ENCODE data around the gene CLPSL1.

Gene CLPSL1

DNA sequence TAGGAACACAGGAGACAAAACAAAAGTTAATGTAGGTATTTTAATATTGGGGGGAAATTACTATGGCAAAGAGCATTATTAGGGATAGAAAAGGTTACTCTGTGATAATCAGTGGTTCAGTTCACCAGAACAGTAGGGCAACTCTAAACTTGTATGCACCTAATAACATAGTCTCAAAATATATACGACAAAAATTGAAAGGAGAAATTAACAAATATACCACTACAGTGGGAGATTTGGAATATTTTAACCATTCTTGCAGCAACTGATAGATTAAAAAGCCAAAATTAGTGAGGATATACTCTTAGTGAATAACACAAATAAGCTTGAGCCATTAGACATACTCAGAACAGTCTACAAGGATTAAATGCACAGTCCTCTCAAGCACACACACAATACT, 32.9 kb upstream of the CLPSL1 start:
- no peak overlapping the region for H3K4me3 ChIP-seq (ENCODE audit: low read depth, low read length)
- TF ChIP-seq, protein P1, sequence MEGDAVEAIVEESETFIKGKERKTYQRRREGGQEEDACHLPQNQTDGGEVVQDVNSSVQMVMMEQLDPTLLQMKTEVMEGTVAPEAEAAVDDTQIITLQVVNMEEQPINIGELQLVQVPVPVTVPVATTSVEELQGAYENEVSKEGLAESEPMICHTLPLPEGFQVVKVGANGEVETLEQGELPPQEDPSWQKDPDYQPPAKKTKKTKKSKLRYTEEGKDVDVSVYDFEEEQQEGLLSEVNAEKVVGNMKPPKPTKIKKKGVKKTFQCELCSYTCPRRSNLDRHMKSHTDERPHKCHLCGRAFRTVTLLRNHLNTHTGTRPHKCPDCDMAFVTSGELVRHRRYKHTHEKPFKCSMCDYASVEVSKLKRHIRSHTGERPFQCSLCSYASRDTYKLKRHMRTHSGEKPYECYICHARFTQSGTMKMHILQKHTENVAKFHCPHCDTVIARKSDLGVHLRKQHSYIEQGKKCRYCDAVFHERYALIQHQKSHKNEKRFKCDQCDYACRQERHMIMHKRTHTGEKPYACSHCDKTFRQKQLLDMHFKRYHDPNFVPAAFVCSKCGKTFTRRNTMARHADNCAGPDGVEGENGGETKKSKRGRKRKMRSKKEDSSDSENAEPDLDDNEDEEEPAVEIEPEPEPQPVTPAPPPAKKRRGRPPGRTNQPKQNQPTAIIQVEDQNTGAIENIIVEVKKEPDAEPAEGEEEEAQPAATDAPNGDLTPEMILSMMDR (IDR thresholded peaks at IDR 0.05; ENCODE audit: borderline replicate concordance, insufficient read depth, low read depth, low read length) = no peak

DNA sequence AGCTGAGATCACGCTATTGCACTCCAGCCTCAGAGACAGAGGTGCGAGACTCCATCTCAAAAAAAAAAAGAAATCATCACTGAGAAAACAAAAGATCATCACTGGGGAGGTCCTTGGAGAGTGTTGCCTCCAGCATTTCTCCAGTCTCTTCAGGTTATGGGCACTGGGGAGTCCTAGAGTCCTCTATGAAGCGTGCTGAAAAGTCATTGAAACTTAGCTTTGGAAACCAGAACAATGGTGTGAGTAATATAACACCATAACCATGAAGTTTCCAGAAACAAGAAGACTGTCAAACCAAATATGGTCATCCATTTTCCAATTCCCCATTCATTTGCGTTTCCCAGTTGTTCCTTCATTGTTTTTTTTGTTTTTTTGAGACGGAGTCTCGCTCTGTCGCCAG, 30.3 kb upstream of the CLPSL1 start:
- TF ChIP-seq, protein P1 (IDR thresholded peaks at IDR 0.05; ENCODE audit: borderline replicate concordance, insufficient read depth, low read depth, low read length) = no peak
- no peak overlapping the region for H3K4me3 ChIP-seq (ENCODE audit: low read depth, low read length)

- TF ChIP-seq, protein P1 (IDR thresholded peaks at IDR 0.05; ENCODE audit: borderline replicate concordance, insufficient read depth, low read depth, low read length) = no peak
Observed at GRCh38 chr6:35751594-35751993, 29.2 kb upstream of the CLPSL1 start.

GRCh38 chr6:35752330-35752729, 28.5 kb upstream of the CLPSL1 start:
- H3K4me3 ChIP-seq (ENCODE audit: low read depth, low read length) = no peak overlapping the region
- TF ChIP-seq, protein P1 (IDR thresholded peaks at IDR 0.05; ENCODE audit: borderline replicate concordance, insufficient read depth, low read depth, low read length) = no peak

More at GRCh38 chr6:35751594-35751993, 29.2 kb upstream of the CLPSL1 start:
- H3K4me3 ChIP-seq (ENCODE audit: low read depth, low read length) = no peak overlapping the region

- H3K4me3 ChIP-seq (ENCODE audit: low read depth, low read length) = no peak overlapping the region
- TF ChIP-seq, protein P1 (IDR thresholded peaks at IDR 0.05; ENCODE audit: borderline replicate concordance, insufficient read depth, low read depth, low read length) = no peak
Observed at GRCh38 chr6:35754452-35755277, 26.2 kb upstream of the CLPSL1 start.

- no peak overlapping the region for H3K4me3 ChIP-seq (ENCODE audit: low read depth, low read length)
- TF ChIP-seq, protein P1 (IDR thresholded peaks at IDR 0.05; ENCODE audit: borderline replicate concordance, insufficient read depth, low read depth, low read length) = no peak
Observed at GRCh38 chr6:35755278-35755924, 25.4 kb upstream of the CLPSL1 start.

Measured in GM12875 (cell line).